ENCODE data around the gene DPAGT1.

Gene DPAGT1

GRCh38 chr11:119054418-119054817, 47.2 kb downstream of the DPAGT1 start:
- no peaks in the 10 kb centered on the region for H3K27me3 Mint-ChIP-seq (ENCODE audit: low read depth)
- H3K4me3 Mint-ChIP-seq = peak overlapping the region; percentile 74 to 92 (median 75)
- no peaks in the 10 kb centered on the region for H3K9me3 Mint-ChIP-seq
- no peak for TF ChIP-seq CTCF (IDR thresholded peaks at IDR 0.05; ENCODE audit: unreplicated experiment in 3 of 3)
- peaks cover 27% of the 10 kb centered on the region for H3K4me1 Mint-ChIP-seq
- H3K36me3 Mint-ChIP-seq (ENCODE audit: low read depth) = peaks cover 52% of the 10 kb centered on the region
- no peak overlapping the region for H3K27ac Mint-ChIP-seq

GRCh38 chr11:119052163-119052814, 49.4 kb downstream of the DPAGT1 start:
- no peak overlapping the region for H3K27ac Mint-ChIP-seq
- H3K4me3 Mint-ChIP-seq = no peak overlapping the region
- peaks cover 16% of the 10 kb centered on the region for H3K4me1 Mint-ChIP-seq
- peaks cover 70% of the 10 kb centered on the region for H3K36me3 Mint-ChIP-seq (ENCODE audit: low read depth)
- no peaks in the 10 kb centered on the region for H3K9me3 Mint-ChIP-seq
- no peaks in the 10 kb centered on the region for H3K27me3 Mint-ChIP-seq (ENCODE audit: low read depth)
- TF ChIP-seq CTCF (IDR thresholded peaks at IDR 0.05; ENCODE audit: unreplicated experiment in 3 of 3) = no peak

GRCh38 chr11:119051440-119052162, 50.1 kb downstream of the DPAGT1 start:
- H3K4me1 Mint-ChIP-seq = peaks cover 16% of the 10 kb centered on the region
- H3K27ac Mint-ChIP-seq = no peak overlapping the region
- no peak for TF ChIP-seq CTCF (IDR thresholded peaks at IDR 0.05; ENCODE audit: unreplicated experiment in 3 of 3)
- peaks cover 72% of the 10 kb centered on the region for H3K36me3 Mint-ChIP-seq (ENCODE audit: low read depth)
- no peaks in the 10 kb centered on the region for H3K9me3 Mint-ChIP-seq
- H3K4me3 Mint-ChIP-seq = no peak overlapping the region
- no peaks in the 10 kb centered on the region for H3K27me3 Mint-ChIP-seq (ENCODE audit: low read depth)

- peaks cover 7% of the 10 kb centered on the region for H3K4me1 Mint-ChIP-seq
- TF ChIP-seq CTCF (IDR thresholded peaks at IDR 0.05; ENCODE audit: unreplicated experiment in 3 of 3) = no peak
- no peak overlapping the region for H3K4me3 Mint-ChIP-seq
- no peak overlapping the region for H3K27ac Mint-ChIP-seq
- H3K36me3 Mint-ChIP-seq (ENCODE audit: low read depth) = peaks cover 67% of the 10 kb centered on the region
- H3K9me3 Mint-ChIP-seq = no peaks in the 10 kb centered on the region
- H3K27me3 Mint-ChIP-seq (ENCODE audit: low read depth) = no peaks in the 10 kb centered on the region
Observed at GRCh38 chr11:119049081-119049480, 52.6 kb downstream of the DPAGT1 start.

- peaks cover 7% of the 10 kb centered on the region for H3K4me1 Mint-ChIP-seq
- no peak overlapping the region for H3K4me3 Mint-ChIP-seq
- TF ChIP-seq CTCF (IDR thresholded peaks at IDR 0.05; ENCODE audit: unreplicated experiment in 3 of 3) = no peak
- H3K27me3 Mint-ChIP-seq (ENCODE audit: low read depth) = no peaks in the 10 kb centered on the region
- no peaks in the 10 kb centered on the region for H3K9me3 Mint-ChIP-seq
- H3K36me3 Mint-ChIP-seq (ENCODE audit: low read depth) = peaks cover 63% of the 10 kb centered on the region
- H3K27ac Mint-ChIP-seq = no peak overlapping the region
Observed at GRCh38 chr11:119048644-119049043, 53.0 kb downstream of the DPAGT1 start.

GRCh38 chr11:119047205-119047604, 54.4 kb downstream of the DPAGT1 start:
- Mint-ChIP-seq H3K4me1 (no peaks in the 10 kb centered on the region), H3K27me3 (ENCODE audit: low read depth) (no peaks in the 10 kb centered on the region), H3K27ac (no peak overlapping the region), H3K36me3 (ENCODE audit: low read depth) (peaks cover 50% of the 10 kb centered on the region), H3K9me3 (no peaks in the 10 kb centered on the region), H3K4me3 (no peak overlapping the region)
- TF ChIP-seq CTCF (IDR thresholded peaks at IDR 0.05; ENCODE audit: unreplicated experiment in 3 of 3) = no peak

Data from nephron (organoid).